GM23338 (cell line): ENCODE data around the gene ACOX3. TPM values are rescaled to one million over a fixed set of nuclear protein-coding genes. Genes with fewer than 3 reads are reported as not detected.

ENCODE experiments used
- ATAC-seq: fragments of 200-7000 bp; cut with Tn5 transposase; 3 replicates; pipeline ENCODE4 v1.9.1; 2020
- DNase-seq: peaks from one replicate; pipeline ENCODE4 v3.0.0-alpha.2; 2015; ENCODE audit warnings: low spot score
- H2AFZ ChIP-seq: fragments of 200-600 bp; sonication (generic); 2 replicates; pipeline ENCODE4 v1.8.0; 2016; ENCODE audit warnings: antibody characterized with exemption, mild to moderate bottlenecking, moderate library complexity
- H3F3A ChIP-seq: fragments of 200-600 bp; sonication (generic); replicated peaks from 2 replicates; pipeline ENCODE4 v1.8.0; 2017; ENCODE audit warnings: antibody characterized with exemption, mixed run types, low read depth
- H3K27ac ChIP-seq: fragments of 200-600 bp; sonication (generic); 2 replicates; pipeline ENCODE4 v1.6.1; 2016; ENCODE audit warnings: low read depth
- H3K27me3 ChIP-seq: fragments of 200-600 bp; sonication (generic); 2 replicates; pipeline ENCODE4 v1.8.0; 2016; ENCODE audit warnings: mild to moderate bottlenecking, mixed run types, moderate library complexity; ENCODE audit not compliant: insufficient read depth
- H3K36me3 ChIP-seq: fragments of 200-600 bp; sonication (generic); 2 replicates; pipeline ENCODE4 v1.8.0; 2016; ENCODE audit warnings: mild to moderate bottlenecking; ENCODE audit not compliant: insufficient read depth
- H3K4me1 ChIP-seq: fragments of 200-600 bp; sonication (generic); 2 replicates; pipeline ENCODE4 v1.8.0; 2016; ENCODE audit warnings: mild to moderate bottlenecking, moderate library complexity; ENCODE audit not compliant: insufficient read depth
- H3K4me2 ChIP-seq: fragments of 200-600 bp; sonication (generic); 2 replicates; pipeline ENCODE4 v1.7.1; 2017; ENCODE audit warnings: mixed run types
- H3K4me3 ChIP-seq: fragments of 200-600 bp; sonication (generic); 2 replicates; pipeline ENCODE4 v1.6.1; 2016; ENCODE audit warnings: mixed run types
- H3K79me2 ChIP-seq: fragments of 200-600 bp; sonication (generic); replicated peaks from 2 replicates; pipeline ENCODE4 v1.8.0; 2017; ENCODE audit warnings: mild to moderate bottlenecking; ENCODE audit not compliant: insufficient read depth
- H3K9me2 ChIP-seq: fragments of 200-600 bp; sonication (generic); 2 replicates; pipeline ENCODE4 v1.8.0; 2017; ENCODE audit not compliant: insufficient read depth
- H4K20me1 ChIP-seq: fragments of 200-600 bp; sonication (generic); replicated peaks from 2 replicates; pipeline ENCODE4 v1.8.0; 2017; ENCODE audit warnings: mild to moderate bottlenecking; ENCODE audit not compliant: insufficient read depth
- H3K27ac Mint-ChIP-seq: 2 replicates; pipeline ENCODE4 v1.8.0; 2020; ENCODE audit warnings: inconsistent platforms, mild to moderate bottlenecking, moderate library complexity, mixed read lengths
- H3K27me3 Mint-ChIP-seq: 3 replicates; pipeline ENCODE4 v1.8.0; 2022; ENCODE audit warnings: low read depth, mild to moderate bottlenecking, moderate library complexity, mixed read lengths, inconsistent platforms; ENCODE audit not compliant: insufficient read depth, poor library complexity
- H3K36me3 Mint-ChIP-seq: 3 replicates; pipeline ENCODE4 v1.8.0; 2021; ENCODE audit warnings: low read depth, mild to moderate bottlenecking, inconsistent platforms, moderate library complexity, mixed read lengths
- H3K4me1 Mint-ChIP-seq: 3 replicates; pipeline ENCODE4 v1.8.0; 2020; ENCODE audit warnings: mild to moderate bottlenecking, inconsistent platforms, mixed read lengths
- H3K4me3 Mint-ChIP-seq: 3 replicates; pipeline ENCODE4 v1.8.0; 2021; ENCODE audit warnings: moderate library complexity, mild to moderate bottlenecking, inconsistent platforms, mixed read lengths
- H3K9me3 Mint-ChIP-seq: 3 replicates; pipeline ENCODE4 v1.8.0; 2020; ENCODE audit warnings: moderate library complexity, mild to moderate bottlenecking, inconsistent platforms, mixed read lengths
- EZH2phosphoT487 ChIP-seq: fragments of 200-600 bp; sonication (generic); IDR thresholded peaks from one replicate; pipeline ENCODE4 v1.8.1; 2018; ENCODE audit warnings: antibody characterized with exemption; ENCODE audit not compliant: unreplicated experiment
- NANOG ChIP-seq: IDR thresholded peaks from 2 replicates; pipeline ENCODE4 v1.6.1; 2016; ENCODE audit warnings: antibody characterized with exemption, borderline replicate concordance
- ZNF331 ChIP-seq: fragments of 250-450 bp; sonication (Bioruptor Pico); IDR thresholded peaks from 2 replicates; pipeline ENCODE4 v1.5.0; 2020; ENCODE audit warnings: low read depth, mild to moderate bottlenecking, moderate library complexity
- polyA plus RNA-seq: library from polyadenylated mRNA; unstranded; fragments of >200 nt; fragmentation: Nextera tagmentation; extraction: Ambion mirVana; gene quantifications from 2 replicates; pipeline ENCODE4 v1.2.1, GENCODE V29; 2016
- total RNA-seq: library from RNA; depleted of rRNA; stranded (reverse); fragments of >200 nt; shearing (Covaris generic); gene quantifications from 2 replicates; pipeline ENCODE4 v1.2.3, GENCODE V29; 2014
- TF ChIP-seq, protein P1 (sequence below): IDR thresholded peaks from one replicate; pipeline ENCODE4 v1.6.1; 2018; ENCODE audit warnings: antibody characterized with exemption; ENCODE audit not compliant: unreplicated experiment
- TF ChIP-seq, protein P2 (sequence below), 2 experiments: fragments of 200-600 bp in 1 of 2; sonication (generic) in 1 of 2; conservative IDR thresholded peaks; 2 replicates each; pipeline versions ENCODE4 v1.5.1 to v1.6.1; 2016 to 2017; ENCODE audit warnings: antibody characterized with exemption in 2 of 2, low read depth in 2 of 2, mild to moderate bottlenecking in 2 of 2, moderate library complexity in 1 of 2
- TF ChIP-seq, protein P3 (sequence below): fragments of 250-450 bp; sonication (Bioruptor Pico); IDR thresholded peaks from 2 replicates; pipeline ENCODE4 v1.5.0; 2020; ENCODE audit warnings: mild to moderate bottlenecking, moderate library complexity

The ACOX3 gene
- total and polyA plus RNA-seq, 2 experiments from 2014 or later = 6.4 to 17.2 TPM

DNA sequence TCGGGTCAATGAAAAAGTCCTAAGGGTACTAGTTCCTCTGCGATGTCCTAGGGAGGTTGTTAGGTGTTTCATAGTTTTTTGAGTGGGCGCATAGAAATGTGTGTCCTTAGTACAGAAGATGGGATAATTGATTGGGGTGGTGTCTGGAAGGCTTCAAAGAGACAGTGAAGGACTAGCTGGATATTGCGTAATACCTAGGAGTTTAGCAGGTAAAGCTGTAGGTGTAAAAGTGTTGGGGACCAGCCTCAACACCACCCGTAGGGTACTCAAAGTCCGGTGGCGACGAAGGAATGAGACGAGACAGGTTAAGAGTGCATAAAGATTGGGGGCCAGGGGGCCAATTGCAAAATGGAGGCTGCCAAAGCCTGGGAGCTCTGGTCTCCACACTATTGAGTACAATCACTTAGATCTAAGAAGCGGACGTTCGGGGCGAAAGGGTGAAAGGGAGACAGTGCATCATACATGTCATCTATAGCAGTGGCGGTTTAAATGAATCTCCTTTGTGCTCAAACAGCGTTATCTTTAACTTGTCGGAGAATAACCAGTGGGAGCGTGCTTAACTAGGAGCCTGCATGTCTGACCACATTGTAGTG is 1.1 kb upstream of the ACOX3 start:
- H3K4me3 Mint-ChIP-seq = peak overlapping the region; percentile 84
- H3K79me2 ChIP-seq = peaks cover 64% of the 10 kb centered on the region
- H2AFZ ChIP-seq = no peak overlapping the region

More for the DNA sequence above, 1.1 kb upstream of the ACOX3 start:
- TF ChIP-seq, protein P1, sequence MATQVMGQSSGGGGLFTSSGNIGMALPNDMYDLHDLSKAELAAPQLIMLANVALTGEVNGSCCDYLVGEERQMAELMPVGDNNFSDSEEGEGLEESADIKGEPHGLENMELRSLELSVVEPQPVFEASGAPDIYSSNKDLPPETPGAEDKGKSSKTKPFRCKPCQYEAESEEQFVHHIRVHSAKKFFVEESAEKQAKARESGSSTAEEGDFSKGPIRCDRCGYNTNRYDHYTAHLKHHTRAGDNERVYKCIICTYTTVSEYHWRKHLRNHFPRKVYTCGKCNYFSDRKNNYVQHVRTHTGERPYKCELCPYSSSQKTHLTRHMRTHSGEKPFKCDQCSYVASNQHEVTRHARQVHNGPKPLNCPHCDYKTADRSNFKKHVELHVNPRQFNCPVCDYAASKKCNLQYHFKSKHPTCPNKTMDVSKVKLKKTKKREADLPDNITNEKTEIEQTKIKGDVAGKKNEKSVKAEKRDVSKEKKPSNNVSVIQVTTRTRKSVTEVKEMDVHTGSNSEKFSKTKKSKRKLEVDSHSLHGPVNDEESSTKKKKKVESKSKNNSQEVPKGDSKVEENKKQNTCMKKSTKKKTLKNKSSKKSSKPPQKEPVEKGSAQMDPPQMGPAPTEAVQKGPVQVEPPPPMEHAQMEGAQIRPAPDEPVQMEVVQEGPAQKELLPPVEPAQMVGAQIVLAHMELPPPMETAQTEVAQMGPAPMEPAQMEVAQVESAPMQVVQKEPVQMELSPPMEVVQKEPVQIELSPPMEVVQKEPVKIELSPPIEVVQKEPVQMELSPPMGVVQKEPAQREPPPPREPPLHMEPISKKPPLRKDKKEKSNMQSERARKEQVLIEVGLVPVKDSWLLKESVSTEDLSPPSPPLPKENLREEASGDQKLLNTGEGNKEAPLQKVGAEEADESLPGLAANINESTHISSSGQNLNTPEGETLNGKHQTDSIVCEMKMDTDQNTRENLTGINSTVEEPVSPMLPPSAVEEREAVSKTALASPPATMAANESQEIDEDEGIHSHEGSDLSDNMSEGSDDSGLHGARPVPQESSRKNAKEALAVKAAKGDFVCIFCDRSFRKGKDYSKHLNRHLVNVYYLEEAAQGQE = no peak
- TF ChIP-seq NANOG (no peak), EZH2phosphoT487 (no peak), ZNF331 (no peak)
- TF ChIP-seq, protein P2, sequence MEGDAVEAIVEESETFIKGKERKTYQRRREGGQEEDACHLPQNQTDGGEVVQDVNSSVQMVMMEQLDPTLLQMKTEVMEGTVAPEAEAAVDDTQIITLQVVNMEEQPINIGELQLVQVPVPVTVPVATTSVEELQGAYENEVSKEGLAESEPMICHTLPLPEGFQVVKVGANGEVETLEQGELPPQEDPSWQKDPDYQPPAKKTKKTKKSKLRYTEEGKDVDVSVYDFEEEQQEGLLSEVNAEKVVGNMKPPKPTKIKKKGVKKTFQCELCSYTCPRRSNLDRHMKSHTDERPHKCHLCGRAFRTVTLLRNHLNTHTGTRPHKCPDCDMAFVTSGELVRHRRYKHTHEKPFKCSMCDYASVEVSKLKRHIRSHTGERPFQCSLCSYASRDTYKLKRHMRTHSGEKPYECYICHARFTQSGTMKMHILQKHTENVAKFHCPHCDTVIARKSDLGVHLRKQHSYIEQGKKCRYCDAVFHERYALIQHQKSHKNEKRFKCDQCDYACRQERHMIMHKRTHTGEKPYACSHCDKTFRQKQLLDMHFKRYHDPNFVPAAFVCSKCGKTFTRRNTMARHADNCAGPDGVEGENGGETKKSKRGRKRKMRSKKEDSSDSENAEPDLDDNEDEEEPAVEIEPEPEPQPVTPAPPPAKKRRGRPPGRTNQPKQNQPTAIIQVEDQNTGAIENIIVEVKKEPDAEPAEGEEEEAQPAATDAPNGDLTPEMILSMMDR (conservative IDR thresholded peaks at IDR 0.05; ENCODE audit: low read depth in 2 of 2) = no peak
- TF ChIP-seq, protein P3, sequence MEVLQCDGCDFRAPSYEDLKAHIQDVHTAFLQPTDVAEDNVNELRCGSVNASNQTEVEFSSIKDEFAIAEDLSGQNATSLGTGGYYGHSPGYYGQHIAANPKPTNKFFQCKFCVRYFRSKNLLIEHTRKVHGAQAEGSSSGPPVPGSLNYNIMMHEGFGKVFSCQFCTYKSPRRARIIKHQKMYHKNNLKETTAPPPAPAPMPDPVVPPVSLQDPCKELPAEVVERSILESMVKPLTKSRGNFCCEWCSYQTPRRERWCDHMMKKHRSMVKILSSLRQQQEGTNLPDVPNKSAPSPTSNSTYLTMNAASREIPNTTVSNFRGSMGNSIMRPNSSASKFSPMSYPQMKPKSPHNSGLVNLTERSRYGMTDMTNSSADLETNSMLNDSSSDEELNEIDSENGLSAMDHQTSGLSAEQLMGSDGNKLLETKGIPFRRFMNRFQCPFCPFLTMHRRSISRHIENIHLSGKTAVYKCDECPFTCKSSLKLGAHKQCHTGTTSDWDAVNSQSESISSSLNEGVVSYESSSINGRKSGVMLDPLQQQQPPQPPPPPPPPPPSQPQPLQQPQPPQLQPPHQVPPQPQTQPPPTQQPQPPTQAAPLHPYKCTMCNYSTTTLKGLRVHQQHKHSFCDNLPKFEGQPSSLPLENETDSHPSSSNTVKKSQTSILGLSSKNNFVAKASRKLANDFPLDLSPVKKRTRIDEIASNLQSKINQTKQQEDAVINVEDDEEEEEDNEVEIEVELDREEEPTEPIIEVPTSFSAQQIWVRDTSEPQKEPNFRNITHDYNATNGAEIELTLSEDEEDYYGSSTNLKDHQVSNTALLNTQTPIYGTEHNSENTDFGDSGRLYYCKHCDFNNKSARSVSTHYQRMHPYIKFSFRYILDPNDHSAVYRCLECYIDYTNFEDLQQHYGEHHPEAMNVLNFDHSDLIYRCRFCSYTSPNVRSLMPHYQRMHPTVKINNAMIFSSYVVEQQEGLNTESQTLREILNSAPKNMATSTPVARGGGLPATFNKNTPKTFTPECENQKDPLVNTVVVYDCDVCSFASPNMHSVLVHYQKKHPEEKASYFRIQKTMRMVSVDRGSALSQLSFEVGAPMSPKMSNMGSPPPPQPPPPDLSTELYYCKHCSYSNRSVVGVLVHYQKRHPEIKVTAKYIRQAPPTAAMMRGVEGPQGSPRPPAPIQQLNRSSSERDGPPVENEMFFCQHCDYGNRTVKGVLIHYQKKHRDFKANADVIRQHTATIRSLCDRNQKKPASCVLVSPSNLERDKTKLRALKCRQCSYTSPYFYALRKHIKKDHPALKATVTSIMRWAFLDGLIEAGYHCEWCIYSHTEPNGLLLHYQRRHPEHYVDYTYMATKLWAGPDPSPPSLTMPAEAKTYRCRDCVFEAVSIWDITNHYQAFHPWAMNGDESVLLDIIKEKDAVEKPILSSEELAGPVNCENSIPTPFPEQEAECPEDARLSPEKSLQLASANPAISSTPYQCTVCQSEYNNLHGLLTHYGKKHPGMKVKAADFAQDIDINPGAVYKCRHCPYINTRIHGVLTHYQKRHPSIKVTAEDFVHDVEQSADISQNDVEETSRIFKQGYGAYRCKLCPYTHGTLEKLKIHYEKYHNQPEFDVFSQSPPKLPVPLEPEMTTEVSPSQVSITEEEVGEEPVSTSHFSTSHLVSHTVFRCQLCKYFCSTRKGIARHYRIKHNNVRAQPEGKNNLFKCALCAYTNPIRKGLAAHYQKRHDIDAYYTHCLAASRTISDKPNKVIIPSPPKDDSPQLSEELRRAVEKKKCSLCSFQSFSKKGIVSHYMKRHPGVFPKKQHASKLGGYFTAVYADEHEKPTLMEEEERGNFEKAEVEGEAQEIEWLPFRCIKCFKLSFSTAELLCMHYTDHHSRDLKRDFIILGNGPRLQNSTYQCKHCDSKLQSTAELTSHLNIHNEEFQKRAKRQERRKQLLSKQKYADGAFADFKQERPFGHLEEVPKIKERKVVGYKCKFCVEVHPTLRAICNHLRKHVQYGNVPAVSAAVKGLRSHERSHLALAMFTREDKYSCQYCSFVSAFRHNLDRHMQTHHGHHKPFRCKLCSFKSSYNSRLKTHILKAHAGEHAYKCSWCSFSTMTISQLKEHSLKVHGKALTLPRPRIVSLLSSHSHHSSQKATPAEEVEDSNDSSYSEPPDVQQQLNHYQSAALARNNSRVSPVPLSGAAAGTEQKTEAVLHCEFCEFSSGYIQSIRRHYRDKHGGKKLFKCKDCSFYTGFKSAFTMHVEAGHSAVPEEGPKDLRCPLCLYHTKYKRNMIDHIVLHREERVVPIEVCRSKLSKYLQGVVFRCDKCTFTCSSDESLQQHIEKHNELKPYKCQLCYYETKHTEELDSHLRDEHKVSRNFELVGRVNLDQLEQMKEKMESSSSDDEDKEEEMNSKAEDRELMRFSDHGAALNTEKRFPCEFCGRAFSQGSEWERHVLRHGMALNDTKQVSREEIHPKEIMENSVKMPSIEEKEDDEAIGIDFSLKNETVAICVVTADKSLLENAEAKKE (CRISPR knock-in tag) = no peak
- Histone ChIP-seq H3K27ac (no peak overlapping the region), H3F3A (no peaks in the 10 kb centered on the region), H3K36me3 (no peaks in the 10 kb centered on the region), H3K27me3 (no peaks in the 10 kb centered on the region), H3K4me3 (peak overlapping the region; percentile 58), H3K9me2 (no peaks in the 10 kb centered on the region), H3K4me2 (peak overlapping the region; percentile 98), H3K4me1 (peaks cover 22% of the 10 kb centered on the region), H4K20me1 (peaks cover 32% of the 10 kb centered on the region)
- peaks cover 11% of the 10 kb centered on the region for H3K27me3 Mint-ChIP-seq
- peaks cover 8% of the 10 kb centered on the region; the same call in 1 of the 3 replicates for H3K36me3 Mint-ChIP-seq
- ATAC-seq = no peak
- H3K9me3 Mint-ChIP-seq = peaks cover 15% of the 10 kb centered on the region
- no peak for DNase-seq
- H3K27ac Mint-ChIP-seq = 0 out of 2 replicates have a peak overlapping the region, but pooled peaks have one; percentile 68
- H3K4me1 Mint-ChIP-seq = peaks cover 41% of the 10 kb centered on the region
